Activated naive CD4-positive, alpha-beta T cell treated with anti-CD3 and anti-CD28 coated beads, Interleukin-2, amount 10 ng/mL, durations not matched to agents 7 days and 5 days (primary cell): ENCODE measurements around the gene SCN1B.
A peak's percentile ranks its signal among the peaks of the same experiment; 100 is the strongest.
"Not testable (repeated sequence)": the region's sequence is repeated elsewhere in the genome, so short reads cannot be mapped to it uniquely, and the experiment has no call there.

Source experiments
- CTCF ChIA-PET: fragments of 350-600 bp; sonication (Branson Sonifier 250); formaldehyde crosslinking; loops from one replicate; lab custom pipeline; 2021; ENCODE audit warnings: antibody characterized with exemption; lab: Charles Lee
- DNase-seq: peaks from one replicate; pipeline ENCODE4 v3.0.0-alpha.2; 2020
- H3K27ac Mint-ChIP-seq: one replicate; pipeline ENCODE4 v1.8.0; 2021; ENCODE audit warnings: mild to moderate bottlenecking, moderate library complexity, mixed read lengths
- H3K27me3 Mint-ChIP-seq: one replicate; pipeline ENCODE4 v1.8.0; 2021; ENCODE audit warnings: mild to moderate bottlenecking, mixed read lengths
- H3K36me3 Mint-ChIP-seq: one replicate; pipeline ENCODE4 v1.8.0; 2021; ENCODE audit warnings: mixed read lengths
- H3K4me1 Mint-ChIP-seq: one replicate; pipeline ENCODE4 v1.8.0; 2021; ENCODE audit warnings: mixed read lengths
- H3K4me3 Mint-ChIP-seq: one replicate; pipeline ENCODE4 v1.8.0; 2021; ENCODE audit warnings: mild to moderate bottlenecking, moderate library complexity, mixed read lengths
- H3K9me3 Mint-ChIP-seq: one replicate; pipeline ENCODE4 v1.8.0; 2021; ENCODE audit warnings: mixed read lengths

Gene SCN1B

GRCh38 chr19:35030257-35031071 is at the start of gene SCN1B:
TSS of gene SCN1B (plus strand) at chr19:35030470. CDS start at chr19:35030821, 351 bp downstream.
- CTCF ChIA-PET: interaction anchor here (0.7 kb wide), 1 partner anchor 8 kb away, joined by 3 read pairs; no protein-coding TSS in a partner anchor
- peaks cover 16% of the 10 kb centered on the region for H3K36me3 Mint-ChIP-seq
- peaks cover 9% of the 10 kb centered on the region for H3K4me1 Mint-ChIP-seq
- DNase-seq: peak; percentile 71
- H3K4me3 Mint-ChIP-seq: peak within 1 kb of the TSS; percentile 66
- peaks cover 56% of the 10 kb centered on the region for H3K27me3 Mint-ChIP-seq
- no peaks in the 10 kb centered on the region for H3K9me3 Mint-ChIP-seq
- H3K27ac Mint-ChIP-seq: peak within 1 kb of the TSS; percentile 13

GRCh38 chr19:34982275-34982674 is 48.0 kb upstream of the SCN1B start:
- Mint-ChIP-seq H3K4me1 (peaks cover 20% of the 10 kb centered on the region), H3K36me3 (no peaks in the 10 kb centered on the region), H3K27me3 (peaks cover 32% of the 10 kb centered on the region), H3K9me3 (peaks cover 4% of the 10 kb centered on the region), H3K27ac (no peak overlapping the region), H3K4me3 (no peak overlapping the region)
- CTCF ChIA-PET: interaction anchor here (0.6 kb wide), 1 partner anchor 9 kb away, joined by 3 read pairs; no protein-coding TSS in a partner anchor
- no peak for DNase-seq

- Mint-ChIP-seq H3K27ac (no peak overlapping the region), H3K27me3 (peaks cover 32% of the 10 kb centered on the region), H3K4me3 (no peak overlapping the region), H3K36me3 (no peaks in the 10 kb centered on the region), H3K4me1 (peaks cover 22% of the 10 kb centered on the region), H3K9me3 (peaks cover 2% of the 10 kb centered on the region)
- CTCF ChIA-PET: no interaction called here
- no peak for DNase-seq
Observed at GRCh38 chr19:34983786-34984185, 46.5 kb upstream of the SCN1B start.

- Mint-ChIP-seq H3K4me3 (no peak overlapping the region), H3K9me3 (peaks cover 2% of the 10 kb centered on the region), H3K27me3 (peaks cover 30% of the 10 kb centered on the region), H3K4me1 (peaks cover 23% of the 10 kb centered on the region), H3K36me3 (no peaks in the 10 kb centered on the region), H3K27ac (no peak overlapping the region)
- CTCF ChIA-PET: no interaction called here
- no peak for DNase-seq
Observed at GRCh38 chr19:34984287-34984686, 46.0 kb upstream of the SCN1B start.

- H3K4me1 Mint-ChIP-seq: peaks cover 25% of the 10 kb centered on the region
- H3K27ac Mint-ChIP-seq: peak overlapping the region; percentile 81
- peaks cover 2% of the 10 kb centered on the region for H3K9me3 Mint-ChIP-seq
- H3K4me3 Mint-ChIP-seq: peak overlapping the region; percentile 25
- no peaks in the 10 kb centered on the region for H3K36me3 Mint-ChIP-seq
- H3K27me3 Mint-ChIP-seq: peaks cover 23% of the 10 kb centered on the region
- CTCF ChIA-PET: interaction anchor here (0.7 to 1.4 kb wide), 2 partner anchors 13 to 150 kb away, joined by 3 to 6 read pairs; partner anchors contain the start of gene LGI4
- DNase-seq: peak; percentile 61
Observed at GRCh38 chr19:34985249-34986022, 44.8 kb upstream of the SCN1B start.

GRCh38 chr19:34988119-34988518 is 42.2 kb upstream of the SCN1B start:
- Mint-ChIP-seq H3K27me3 (peaks cover 13% of the 10 kb centered on the region), H3K4me3 (no peak overlapping the region), H3K9me3 (peaks cover 4% of the 10 kb centered on the region), H3K27ac (no peak overlapping the region), H3K36me3 (no peaks in the 10 kb centered on the region), H3K4me1 (peaks cover 45% of the 10 kb centered on the region)
- no peak for DNase-seq
- CTCF ChIA-PET: interaction anchor here (1.2 kb wide), 1 partner anchor 14 kb away, joined by 3 read pairs; no protein-coding TSS in a partner anchor

GRCh38 chr19:34989298-34989697 is 41.0 kb upstream of the SCN1B start:
- peaks cover 13% of the 10 kb centered on the region for H3K27me3 Mint-ChIP-seq
- H3K4me1 Mint-ChIP-seq: peaks cover 51% of the 10 kb centered on the region
- H3K27ac Mint-ChIP-seq: no peak overlapping the region
- CTCF ChIA-PET: interaction anchor here (2.1 kb wide), 1 partner anchor 17 kb away, joined by 5 read pairs; no protein-coding TSS in a partner anchor
- no peaks in the 10 kb centered on the region for H3K36me3 Mint-ChIP-seq
- DNase-seq: no peak
- peaks cover 5% of the 10 kb centered on the region for H3K9me3 Mint-ChIP-seq
- H3K4me3 Mint-ChIP-seq: no peak overlapping the region

- Mint-ChIP-seq H3K27ac (no peak overlapping the region), H3K4me1 (peaks cover 43% of the 10 kb centered on the region), H3K27me3 (peaks cover 16% of the 10 kb centered on the region), H3K9me3 (peaks cover 5% of the 10 kb centered on the region), H3K4me3 (no peak overlapping the region), H3K36me3 (no peaks in the 10 kb centered on the region)
- CTCF ChIA-PET: interaction anchor here (0.5 to 2.1 kb wide), 2 partner anchors 18 to 704 kb away, joined by 4 to 5 read pairs; no protein-coding TSS in a partner anchor
- no peak for DNase-seq
Observed at GRCh38 chr19:34990578-34991192, 39.6 kb upstream of the SCN1B start.

GRCh38 chr19:34991542-34992333 is 38.5 kb upstream of the SCN1B start:
- Mint-ChIP-seq H3K9me3 (peaks cover 5% of the 10 kb centered on the region), H3K4me1 (peaks cover 49% of the 10 kb centered on the region), H3K27ac (no peak overlapping the region), H3K36me3 (no peaks in the 10 kb centered on the region), H3K27me3 (peaks cover 16% of the 10 kb centered on the region), H3K4me3 (no peak overlapping the region)
- no peak for DNase-seq
- CTCF ChIA-PET: no interaction called here

GRCh38 chr19:34992582-34992981 is 37.7 kb upstream of the SCN1B start:
- Mint-ChIP-seq H3K27ac (peak overlapping the region; percentile 62), H3K4me1 (peaks cover 54% of the 10 kb centered on the region), H3K27me3 (peaks cover 16% of the 10 kb centered on the region)
- H3K9me3 Mint-ChIP-seq, CTCF ChIA-PET, H3K4me3 Mint-ChIP-seq, H3K36me3 Mint-ChIP-seq, DNase-seq: not testable (repeated sequence)

GRCh38 chr19:34994286-34994642 is 36.0 kb upstream of the SCN1B start:
- Mint-ChIP-seq H3K36me3 (peaks cover 5% of the 10 kb centered on the region), H3K4me3 (no peak overlapping the region), H3K27ac (no peak overlapping the region), H3K4me1 (peaks cover 65% of the 10 kb centered on the region), H3K27me3 (peaks cover 9% of the 10 kb centered on the region), H3K9me3 (peaks cover 5% of the 10 kb centered on the region)
- DNase-seq: no peak
- CTCF ChIA-PET: interaction anchor here (1.4 kb wide), 1 partner anchor 16 kb away, joined by 3 read pairs; no protein-coding TSS in a partner anchor

- CTCF ChIA-PET: interaction anchor here (1.4 kb wide), 1 partner anchor 15 kb away, joined by 3 read pairs; no protein-coding TSS in a partner anchor
- Mint-ChIP-seq H3K4me3 (no peak overlapping the region), H3K9me3 (peaks cover 5% of the 10 kb centered on the region), H3K27ac (peak overlapping the region; percentile 62), H3K27me3 (peaks cover 7% of the 10 kb centered on the region), H3K4me1 (peaks cover 71% of the 10 kb centered on the region), H3K36me3 (peaks cover 5% of the 10 kb centered on the region)
- no peak for DNase-seq
Observed at GRCh38 chr19:34994643-34995541, 35.4 kb upstream of the SCN1B start.
